Progenitor cell of endocrine pancreas (in vitro differentiated cells): ENCODE measurements around the gene SLC4A3. TPM values are rescaled to one million over a fixed set of nuclear protein-coding genes. Genes with fewer than 3 reads are reported as not detected.

Experiments used
- total RNA-seq: library from RNA; stranded (reverse); gene quantifications from 2 replicates; pipeline ENCODE4 v1.2.1, GENCODE V29; 2021

Gene SLC4A3
- total RNA-seq, 1 donor from 2014 or later, result 17.0 TPM

Other genes starting within 250 kb of the SLC4A3 start
- gene DNPEP, start 239.7 kb upstream of the SLC4A3 start, total RNA-seq, result 36.0 and 47.0 TPM in 2 replicates
- not detected in 2 replicates for gene DES, start 209.3 kb upstream of the SLC4A3 start, total RNA-seq
- gene SPEG, start 192.8 kb upstream of the SLC4A3 start, total RNA-seq, result 15.1 and 15.5 TPM in 2 replicates
- gene GMPPA, start 128.7 kb upstream of the SLC4A3 start, total RNA-seq, result 35.8 and 37.4 TPM in 2 replicates
- 3.4 and 5.1 TPM in 2 replicates for gene ASIC4, start 113.1 kb upstream of the SLC4A3 start, total RNA-seq
- 49.1 and 51.1 TPM in 2 replicates for gene CHPF, start 83.8 kb upstream of the SLC4A3 start, total RNA-seq
- 8.2 and 9.7 TPM in 2 replicates for gene TMEM198, start 83.6 kb upstream of the SLC4A3 start, total RNA-seq
- 197 and 198 TPM in 2 replicates for gene OBSL1, start 56.1 kb upstream of the SLC4A3 start, total RNA-seq
- gene INHA, start 55.3 kb upstream of the SLC4A3 start, total RNA-seq, result 1.5 and 1.7 TPM in 2 replicates
- 39.7 and 41.4 TPM in 2 replicates for gene STK11IP, start 29.8 kb upstream of the SLC4A3 start, total RNA-seq